ENCODE data around the gene LSM2.

DNA sequence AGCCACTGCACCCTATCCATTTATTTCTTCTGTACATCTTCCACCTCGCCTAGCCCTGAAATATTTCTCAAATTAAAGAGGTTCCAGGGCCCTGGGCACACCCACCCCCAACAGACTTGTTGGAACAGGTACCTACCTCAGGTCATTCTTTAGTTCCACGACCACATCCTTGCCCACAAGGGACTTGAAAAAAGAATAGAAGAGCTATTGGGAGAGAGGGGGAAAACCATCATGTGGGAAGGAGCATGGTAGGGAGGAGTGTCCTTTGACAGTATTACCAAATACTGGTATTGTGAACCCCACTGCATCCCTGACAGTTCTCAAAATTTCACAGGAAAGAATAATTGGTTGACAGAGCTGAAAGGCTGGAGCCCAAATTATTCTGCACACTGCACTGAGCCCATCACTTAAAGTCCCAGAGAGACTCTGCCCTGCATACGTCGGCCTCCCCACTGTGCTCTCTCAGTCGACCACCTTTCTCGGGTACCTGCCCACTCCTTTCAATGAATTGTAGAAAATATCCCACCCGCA is 762 bp downstream of the LSM2 start:
- TF ChIP-seq, protein P1, sequence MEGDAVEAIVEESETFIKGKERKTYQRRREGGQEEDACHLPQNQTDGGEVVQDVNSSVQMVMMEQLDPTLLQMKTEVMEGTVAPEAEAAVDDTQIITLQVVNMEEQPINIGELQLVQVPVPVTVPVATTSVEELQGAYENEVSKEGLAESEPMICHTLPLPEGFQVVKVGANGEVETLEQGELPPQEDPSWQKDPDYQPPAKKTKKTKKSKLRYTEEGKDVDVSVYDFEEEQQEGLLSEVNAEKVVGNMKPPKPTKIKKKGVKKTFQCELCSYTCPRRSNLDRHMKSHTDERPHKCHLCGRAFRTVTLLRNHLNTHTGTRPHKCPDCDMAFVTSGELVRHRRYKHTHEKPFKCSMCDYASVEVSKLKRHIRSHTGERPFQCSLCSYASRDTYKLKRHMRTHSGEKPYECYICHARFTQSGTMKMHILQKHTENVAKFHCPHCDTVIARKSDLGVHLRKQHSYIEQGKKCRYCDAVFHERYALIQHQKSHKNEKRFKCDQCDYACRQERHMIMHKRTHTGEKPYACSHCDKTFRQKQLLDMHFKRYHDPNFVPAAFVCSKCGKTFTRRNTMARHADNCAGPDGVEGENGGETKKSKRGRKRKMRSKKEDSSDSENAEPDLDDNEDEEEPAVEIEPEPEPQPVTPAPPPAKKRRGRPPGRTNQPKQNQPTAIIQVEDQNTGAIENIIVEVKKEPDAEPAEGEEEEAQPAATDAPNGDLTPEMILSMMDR (IDR thresholded peaks at IDR 0.05; ENCODE audit: low read depth, low read length): no peak
- no peak for TF ChIP-seq EZH2phosphoT487 (IDR thresholded peaks at IDR 0.05; ENCODE audit: low read depth)
